PC-9 (cell line): ENCODE measurements around the gene PSME1. TPM values are rescaled to one million over a fixed set of nuclear protein-coding genes. Genes with fewer than 3 reads are reported as not detected.

Experiments used
- BruUV-seq: library from RNA; stranded (reverse); fragments of 400-500 nt; replicated peaks from 2 replicates; lab custom pipeline; 2021; lab: Mats Ljungman, UMichigan
- CTCF ChIA-PET: fragments of 300-600 bp; sonication (Branson Sonifier 250); formaldehyde crosslinking; loops from one replicate; lab custom pipeline; 2022; ENCODE audit warnings: antibody characterized with exemption; lab: Charles Lee
- POLR2A ChIA-PET: fragments of 300-600 bp; sonication (Branson Sonifier 250); formaldehyde crosslinking; loops from one replicate; lab custom pipeline; 2022; ENCODE audit warnings: antibody characterized with exemption; ENCODE audit not compliant: unreplicated experiment; lab: Charles Lee
- DNase-seq, 2 experiments: peaks; one replicate each; pipeline versions ENCODE4 v3.0.0 to v3.0.0-alpha.2; 2015 to 2022; ENCODE audit warnings: mixed read lengths in 1 of 2
- H2AFZ ChIP-seq: fragments of 200-600 bp; sonication (generic); 2 replicates; pipeline ENCODE4 v1.8.1; 2017; ENCODE audit warnings: antibody characterized with exemption
- H3F3A ChIP-seq: fragments of 200-600 bp; sonication (generic); 2 replicates; pipeline ENCODE4 v1.8.1; 2017; ENCODE audit warnings: antibody characterized with exemption, mild to moderate bottlenecking, low read depth; ENCODE audit not compliant: insufficient read depth
- H3K27ac ChIP-seq: fragments of 200-600 bp; sonication (generic); 2 replicates; pipeline ENCODE4 v1.6.1; 2016; ENCODE audit warnings: mixed run types
- H3K27me3 ChIP-seq: fragments of 200-600 bp; sonication (generic); 2 replicates; pipeline ENCODE4 v1.6.1; 2016; ENCODE audit warnings: low read depth, mixed run types; ENCODE audit not compliant: insufficient read depth
- H3K36me3 ChIP-seq: fragments of 200-600 bp; sonication (generic); 2 replicates; pipeline ENCODE4 v1.6.1; 2016; ENCODE audit warnings: low read depth, mixed run types
- H3K4me1 ChIP-seq: fragments of 200-600 bp; sonication (generic); replicated peaks from 2 replicates; pipeline ENCODE4 v1.6.1; 2016; ENCODE audit warnings: mixed run types; ENCODE audit not compliant: insufficient read depth
- H3K4me2 ChIP-seq: fragments of 200-600 bp; sonication (generic); 2 replicates; pipeline ENCODE4 v1.6.1; 2017; ENCODE audit warnings: mixed run types
- H3K4me3 ChIP-seq: fragments of 200-600 bp; sonication (generic); 2 replicates; pipeline ENCODE4 v1.6.1; 2016; ENCODE audit warnings: mixed run types
- H3K79me2 ChIP-seq: fragments of 200-600 bp; sonication (generic); 2 replicates; pipeline ENCODE4 v1.6.1; 2017; ENCODE audit warnings: low read depth, mixed run types
- H3K9me2 ChIP-seq: fragments of 200-600 bp; sonication (generic); 2 replicates; pipeline ENCODE4 v1.8.1; 2017; ENCODE audit warnings: mild to moderate bottlenecking; ENCODE audit not compliant: insufficient read depth
- H3K9me3 ChIP-seq: fragments of 200-600 bp; sonication (generic); 2 replicates; pipeline ENCODE4 v1.8.1; 2016; ENCODE audit warnings: low read depth; ENCODE audit not compliant: insufficient read depth
- H4K20me1 ChIP-seq: fragments of 200-600 bp; sonication (generic); 2 replicates; pipeline ENCODE4 v1.8.1; 2017; ENCODE audit not compliant: insufficient read depth
- EZH2 ChIP-seq: fragments of 200-600 bp; sonication (generic); IDR thresholded peaks from 2 replicates; pipeline ENCODE4 v1.8.0; 2017; ENCODE audit warnings: antibody characterized with exemption, low read depth
- intact Hi-C: fragments of 100-400 bp; cut with micrococcal nuclease; formaldehyde crosslinking; loops from one replicate; pipeline ENCODE4 v1.10.0; 2022; ENCODE audit not compliant: unreplicated experiment
- total RNA-seq: library from RNA; stranded (reverse); gene quantifications from 2 replicates; pipeline ENCODE4 v1.2.3, GENCODE V29; 2021
- TF ChIP-seq, protein P1 (sequence below): fragments of 200-600 bp; sonication (generic); conservative IDR thresholded peaks from 2 replicates; pipeline ENCODE4 v1.6.1; 2017; ENCODE audit warnings: mixed run types, antibody characterized with exemption, mild to moderate bottlenecking, moderate library complexity

PSME1 gene
- total RNA-seq, 1 experiment from 2014 or later, result 174 TPM

DNA sequence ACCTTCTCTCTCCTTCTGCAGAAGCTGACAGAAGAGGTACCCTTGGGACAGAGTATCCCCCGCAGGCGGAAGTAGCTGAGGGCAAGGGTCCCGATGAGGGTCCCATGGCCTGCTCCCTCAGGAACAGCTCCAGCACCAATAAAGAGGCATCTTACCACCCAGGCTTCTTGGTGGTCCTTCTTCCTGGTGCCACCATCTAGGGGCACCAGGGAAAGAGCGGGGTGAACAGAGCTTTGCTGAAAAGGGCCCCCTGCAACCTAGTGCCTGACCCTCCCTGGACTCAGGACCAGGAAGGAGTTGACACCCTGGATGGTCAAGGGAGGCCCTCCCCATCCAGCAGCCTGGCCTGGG, 24.5 kb downstream of the PSME1 start:
- intact Hi-C loops, result loop anchor here (2.0 to 5.0 kb wide), 2 partner anchors 68 to 102 kb away; partner anchors contain the start of gene PCK2

DNA sequence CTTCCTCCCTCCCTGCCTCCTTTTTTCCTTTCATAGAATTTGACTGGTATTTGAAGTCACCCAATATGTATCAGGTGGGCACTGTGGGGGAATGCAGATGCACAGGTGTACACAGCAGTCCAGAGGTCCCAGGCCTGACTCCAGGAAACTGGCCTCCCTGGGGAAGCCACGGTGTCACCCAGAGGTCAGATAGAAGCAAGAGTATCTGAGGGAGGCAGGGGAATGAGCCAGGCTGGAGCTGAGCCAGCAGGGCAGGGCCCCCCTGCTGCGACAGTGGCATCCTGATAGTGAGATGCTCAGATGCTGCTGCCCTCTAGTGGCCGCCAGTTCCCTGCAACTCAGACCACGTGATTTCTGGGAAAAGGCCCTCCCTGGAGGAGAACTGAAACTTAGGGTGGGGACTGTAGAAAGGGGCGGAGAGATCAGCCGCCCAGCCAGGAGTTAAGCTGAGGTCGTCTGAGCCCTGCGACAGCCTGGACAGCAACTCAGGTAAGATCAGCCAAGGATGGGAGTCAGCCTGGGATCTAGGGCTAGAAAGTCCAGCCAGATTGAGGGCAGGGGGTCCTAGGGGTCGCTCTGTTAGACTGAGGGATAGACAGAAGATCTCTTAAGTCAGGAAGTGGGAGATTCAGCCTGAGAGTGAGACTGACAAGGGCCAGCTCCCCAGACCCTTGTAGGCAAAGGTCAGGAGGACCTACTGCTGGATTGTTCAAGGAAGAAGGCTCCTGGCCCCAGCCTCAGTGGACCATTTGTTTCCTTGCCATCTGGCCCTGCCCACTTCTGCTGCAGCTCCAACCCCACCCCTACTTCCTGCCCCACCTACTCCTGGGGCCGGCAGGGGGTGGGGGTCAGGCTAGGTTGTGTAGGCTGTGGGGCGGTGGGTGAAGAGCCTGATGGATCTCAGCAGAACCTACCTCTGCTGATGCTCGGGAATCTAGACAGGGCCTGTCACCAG, 25.1 kb downstream of the PSME1 start, which contains the start of gene IRF9:
IRF9 (plus strand) TSS at position 416 of the 955 bp plus-strand sequence. CDS start 880 bp downstream, outside the sequence.
- CTCF ChIA-PET, result interaction anchor here (0.5 to 1.2 kb wide), 12 partner anchors 10 to 613 kb away, joined by 3 to 13 read pairs (median 4); partner anchors contain the start of genes DCAF11, EMC9, IPO4 and NRL
- Histone ChIP-seq H3K4me3 (peak within 1 kb of the TSS; percentile 41; the same call in 1 of the 2 replicates), H2AFZ (no peak within 1 kb of the TSS), H3K27ac (no peak within 1 kb of the TSS), H3K9me3 (no peaks in the 10 kb centered on the region), H3K27me3 (no peaks in the 10 kb centered on the region), H3K79me2 (no peaks in the 10 kb centered on the region), H3K4me2 (peak within 1 kb of the TSS; percentile 76), H4K20me1 (no peaks in the 10 kb centered on the region), H3F3A (no peaks in the 10 kb centered on the region; the same call in 1 of the 2 replicates), H3K36me3 (no peaks in the 10 kb centered on the region; the same call in 1 of the 2 replicates), H3K9me2 (no peaks in the 10 kb centered on the region), H3K4me1 (peaks cover 13% of the 10 kb centered on the region)
- POLR2A ChIA-PET, result interaction anchor here (0.5 to 0.8 kb wide), 5 partner anchors 20 to 52 kb away, joined by 3 to 5 read pairs (median 3); partner anchors contain the start of genes CHMP4A and EMC9
- intact Hi-C loops, result loop anchor here (1.0 to 5.0 kb wide), 4 partner anchors 27 to 102 kb away; partner anchors contain the start of genes CHMP4A, IPO4 and PCK2
- no TSS peak for BruUV-seq
- peak; percentile 82 to 95 for DNase-seq
- TF ChIP-seq, protein P1, sequence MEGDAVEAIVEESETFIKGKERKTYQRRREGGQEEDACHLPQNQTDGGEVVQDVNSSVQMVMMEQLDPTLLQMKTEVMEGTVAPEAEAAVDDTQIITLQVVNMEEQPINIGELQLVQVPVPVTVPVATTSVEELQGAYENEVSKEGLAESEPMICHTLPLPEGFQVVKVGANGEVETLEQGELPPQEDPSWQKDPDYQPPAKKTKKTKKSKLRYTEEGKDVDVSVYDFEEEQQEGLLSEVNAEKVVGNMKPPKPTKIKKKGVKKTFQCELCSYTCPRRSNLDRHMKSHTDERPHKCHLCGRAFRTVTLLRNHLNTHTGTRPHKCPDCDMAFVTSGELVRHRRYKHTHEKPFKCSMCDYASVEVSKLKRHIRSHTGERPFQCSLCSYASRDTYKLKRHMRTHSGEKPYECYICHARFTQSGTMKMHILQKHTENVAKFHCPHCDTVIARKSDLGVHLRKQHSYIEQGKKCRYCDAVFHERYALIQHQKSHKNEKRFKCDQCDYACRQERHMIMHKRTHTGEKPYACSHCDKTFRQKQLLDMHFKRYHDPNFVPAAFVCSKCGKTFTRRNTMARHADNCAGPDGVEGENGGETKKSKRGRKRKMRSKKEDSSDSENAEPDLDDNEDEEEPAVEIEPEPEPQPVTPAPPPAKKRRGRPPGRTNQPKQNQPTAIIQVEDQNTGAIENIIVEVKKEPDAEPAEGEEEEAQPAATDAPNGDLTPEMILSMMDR, result peak; percentile 88
- TF ChIP-seq EZH2, result no peak

More for the DNA sequence above, 24.5 kb downstream of the PSME1 start:
- Histone ChIP-seq H3K4me2 (peak overlapping the region; percentile 14; the same call in 1 of the 2 replicates), H3K9me2 (no peaks in the 10 kb centered on the region), H3K4me1 (peaks cover 13% of the 10 kb centered on the region), H3F3A (no peaks in the 10 kb centered on the region; the same call in 1 of the 2 replicates), H4K20me1 (no peaks in the 10 kb centered on the region), H3K27me3 (no peaks in the 10 kb centered on the region), H3K79me2 (no peaks in the 10 kb centered on the region), H3K27ac (no peak overlapping the region), H3K36me3 (no peaks in the 10 kb centered on the region; the same call in 1 of the 2 replicates), H3K9me3 (no peaks in the 10 kb centered on the region), H2AFZ (no peak overlapping the region), H3K4me3 (no peak overlapping the region)
- CTCF ChIA-PET, result interaction anchor here (1.2 kb wide), 2 partner anchors 24 to 52 kb away, joined by 5 to 6 read pairs; partner anchors contain the start of gene PSME1
- POLR2A ChIA-PET, result interaction anchor here (0.5 to 0.6 kb wide), 2 partner anchors 21 to 53 kb away, joined by 3 read pairs; partner anchors contain the start of gene CHMP4A
- DNase-seq, result no peak
- TF ChIP-seq EZH2, result no peak
- TF ChIP-seq, protein P1, result no peak
- no TSS peak for BruUV-seq

DNA sequence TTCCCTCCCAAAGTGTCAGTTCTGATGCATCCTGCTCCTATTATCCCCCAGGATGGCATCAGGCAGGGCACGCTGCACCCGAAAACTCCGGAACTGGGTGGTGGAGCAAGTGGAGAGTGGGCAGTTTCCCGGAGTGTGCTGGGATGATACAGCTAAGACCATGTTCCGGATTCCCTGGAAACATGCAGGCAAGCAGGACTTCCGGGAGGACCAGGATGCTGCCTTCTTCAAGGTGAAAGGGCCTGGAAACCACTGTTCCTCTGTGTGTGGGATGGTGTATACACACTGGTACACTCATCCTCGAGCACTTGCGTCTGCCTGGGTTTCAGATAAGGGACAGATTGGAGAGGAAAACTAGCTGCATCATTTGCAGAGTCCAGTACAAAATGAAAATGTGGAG, 26.1 kb downstream of the PSME1 start:
- Histone ChIP-seq H3K9me2 (no peaks in the 10 kb centered on the region), H3K27me3 (no peaks in the 10 kb centered on the region), H3F3A (no peaks in the 10 kb centered on the region; the same call in 1 of the 2 replicates), H3K79me2 (no peaks in the 10 kb centered on the region), H3K27ac (no peak overlapping the region), H3K4me3 (no peak overlapping the region), H3K9me3 (no peaks in the 10 kb centered on the region), H3K4me1 (peaks cover 13% of the 10 kb centered on the region), H2AFZ (no peak overlapping the region), H4K20me1 (no peaks in the 10 kb centered on the region), H3K4me2 (0 out of 2 replicates have a peak overlapping the region, but pooled peaks have one; percentile 76), H3K36me3 (no peaks in the 10 kb centered on the region; the same call in 1 of the 2 replicates)
- TSS peak; percentile 51 for BruUV-seq
- intact Hi-C loops, result loop anchor here (5.0 kb wide), 1 partner anchor 70 kb away; the partner anchor contains the start of gene PCK2
- DNase-seq, result no peak
- ChIA-PET POLR2A (no interaction called here), CTCF (interaction anchor here (1.2 kb wide), 2 partner anchors 26 to 52 kb away, joined by 3 to 13 read pairs; partner anchors contain the start of gene IPO4)
- no peak for TF ChIP-seq EZH2
- TF ChIP-seq, protein P1, result no peak
